GM21619 (cell line): ENCODE data around the gene COBL.

Experiments
- ATAC-seq: cut with Tn5 transposase; IDR thresholded peaks from one replicate; pipeline ENCODE4 v1.9.1; 2021; ENCODE audit not compliant: unreplicated experiment

The COBL gene

GRCh38 chr7:51306761-51307160, 9.8 kb downstream of the COBL start:
- no peak for ATAC-seq

- ATAC-seq = no peak
Measured at GRCh38 chr7:51304729-51305128, 11.9 kb downstream of the COBL start.

GRCh38 chr7:51303142-51303525, 13.5 kb downstream of the COBL start:
- ATAC-seq = no peak

GRCh38 chr7:51301806-51302205, 14.8 kb downstream of the COBL start:
- ATAC-seq = no peak

GRCh38 chr7:51300762-51301674, 15.6 kb downstream of the COBL start:
- ATAC-seq = no peak

GRCh38 chr7:51299391-51300133, 17.0 kb downstream of the COBL start:
- ATAC-seq = no peak

- ATAC-seq = no peak
Measured at GRCh38 chr7:51298912-51299311, 17.7 kb downstream of the COBL start.

- no peak for ATAC-seq
Measured at GRCh38 chr7:51297986-51298385, 18.6 kb downstream of the COBL start.

- no peak for ATAC-seq
Measured at GRCh38 chr7:51295440-51296245, 21.0 kb downstream of the COBL start.

- no peak for ATAC-seq
Measured at GRCh38 chr7:51292596-51292995, 24.0 kb downstream of the COBL start.

GRCh38 chr7:51290702-51291540, 25.7 kb downstream of the COBL start:
- ATAC-seq = no peak

- no peak for ATAC-seq
Measured at GRCh38 chr7:51290304-51290637, 26.3 kb downstream of the COBL start.

- no peak for ATAC-seq
Measured at GRCh38 chr7:51289623-51290303, 26.8 kb downstream of the COBL start.

- no peak for ATAC-seq
Measured at GRCh38 chr7:51288896-51289622, 27.6 kb downstream of the COBL start.

GRCh38 chr7:51286401-51286800, 30.2 kb downstream of the COBL start:
- no peak for ATAC-seq

- ATAC-seq = no peak
Measured at GRCh38 chr7:51280156-51280555, 36.5 kb downstream of the COBL start.

- no peak for ATAC-seq
Measured at GRCh38 chr7:51279391-51280023, 37.1 kb downstream of the COBL start.

- no peak for ATAC-seq
Measured at GRCh38 chr7:51278797-51279196, 37.8 kb downstream of the COBL start.

GRCh38 chr7:51276967-51277366, 39.6 kb downstream of the COBL start:
- ATAC-seq = no peak
